K562 (cell line): ENCODE data around the gene EIF3M.

Source experiments
- ARID1B ChIP-seq: fragments of 450-650 bp; IDR thresholded peaks from 2 replicates; pipeline ENCODE4 v1.6.1; 2016; ENCODE audit warnings: antibody characterized with exemption, mild to moderate bottlenecking, inconsistent platforms
- CC2D1A ChIP-seq: fragments of 450-650 bp; IDR thresholded peaks from 2 replicates; pipeline ENCODE4 v1.6.1; 2017; ENCODE audit warnings: mild to moderate bottlenecking
- CTCF ChIP-seq, 3 experiments: IDR thresholded peaks in 2 of 3; conservative IDR thresholded peaks in 1 of 3; 2 replicates each; pipeline ENCODE4 v1.5.1; 2011 to 2012; ENCODE audit warnings: low read length in 3 of 3, mild to moderate bottlenecking in 3 of 3, control low read depth in 2 of 3, improper control_type of control experiment in 1 of 3, inconsistent platforms in 1 of 3, low read depth in 1 of 3, mixed read lengths in 1 of 3, moderate library complexity in 1 of 3; ENCODE audit not compliant: insufficient read depth in 2 of 3
- FOS ChIP-seq: IDR thresholded peaks from 3 replicates; pipeline ENCODE4 v1.6.1; 2011; ENCODE audit not compliant: insufficient read length; ENCODE audit errors: extremely low read depth
- FOXA1 ChIP-seq: fragments of 450-650 bp; IDR thresholded peaks from 2 replicates; pipeline ENCODE4 v1.6.1; 2016; ENCODE audit warnings: mild to moderate bottlenecking, borderline replicate concordance
- FOXJ2 ChIP-seq: fragments of 200-800 bp; sonication (Bioruptor generic); IDR thresholded peaks from 2 replicates; pipeline ENCODE4 v1.6.1; 2016; ENCODE audit warnings: missing genetic modification characterization, missing compliant biosample characterization
- GMEB1 ChIP-seq: fragments of 250-450 bp; sonication (Bioruptor Pico); IDR thresholded peaks from 2 replicates; pipeline ENCODE4 v1.4.0; 2020; ENCODE audit warnings: mild to moderate bottlenecking
- HOXB6 ChIP-seq: fragments of 250-450 bp; sonication (Bioruptor Pico); IDR thresholded peaks from 2 replicates; pipeline ENCODE4 v1.5.1; 2022; ENCODE audit warnings: mild to moderate bottlenecking, borderline replicate concordance
- MAX ChIP-seq: sonication (generic); formaldehyde crosslinking; IDR thresholded peaks from 2 replicates; pipeline ENCODE4 v1.9.0; 2022; ENCODE audit warnings: mild to moderate bottlenecking, missing genetic modification reagents
- NFATC3 ChIP-seq: fragments of 450-650 bp; IDR thresholded peaks from 2 replicates; pipeline ENCODE4 v1.6.1; 2017; ENCODE audit warnings: mild to moderate bottlenecking
- RAD21 ChIP-seq, 2 experiments: fragments of 250-450 bp in 1 of 2; fragments of 450-650 bp in 1 of 2; sonication (Bioruptor Pico) in 1 of 2; formaldehyde crosslinking in 1 of 2; IDR thresholded peaks in 1 of 2; conservative IDR thresholded peaks in 1 of 2; 2 replicates each; pipeline versions ENCODE4 v1.4.0 to v1.8.0; 2020 to 2022; ENCODE audit warnings: mild to moderate bottlenecking in 2 of 2, moderate library complexity in 1 of 2
- ZBTB1 ChIP-seq: sonication (generic); formaldehyde crosslinking; IDR thresholded peaks from 2 replicates; pipeline ENCODE4 v1.8.1; 2023; ENCODE audit warnings: missing genetic modification reagents, low read depth, mild to moderate bottlenecking, borderline replicate concordance
- TF ChIP-seq, protein P1 (sequence below): fragments of 250-450 bp; sonication (Bioruptor Pico); IDR thresholded peaks from 2 replicates; pipeline ENCODE4 v1.4.0; 2020; ENCODE audit warnings: mild to moderate bottlenecking, moderate library complexity

DNA sequence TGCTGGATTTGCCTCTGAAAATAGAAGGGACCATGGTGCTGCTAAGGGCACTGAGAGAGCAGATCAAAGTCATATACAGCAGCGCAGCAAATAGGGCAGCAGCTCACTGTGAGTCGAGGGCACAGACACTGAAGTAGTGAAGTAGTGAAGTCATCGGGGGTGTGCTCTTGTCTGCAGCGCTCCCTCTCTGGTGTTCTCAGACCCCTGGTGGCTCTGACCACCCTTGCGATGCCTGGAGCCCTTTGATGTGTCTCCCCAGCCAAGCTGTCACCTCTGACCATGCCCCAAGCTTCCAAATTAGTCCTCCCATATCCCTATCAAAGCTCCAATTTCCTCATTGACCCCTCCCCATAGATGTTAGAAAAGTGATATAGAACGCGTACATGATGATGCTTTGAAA is 27.7 kb upstream of the EIF3M start:
- no peak for TF ChIP-seq NFATC3
- TF ChIP-seq ARID1B = no peak
- no peak for TF ChIP-seq CTCF (IDR thresholded peaks at IDR 0.05 in 2 of 3, conservative IDR thresholded peaks at IDR 0.05 in 1 of 3; ENCODE audit: insufficient read depth in 2 of 3, low read depth in 1 of 3, low read length in 3 of 3)
- no peak for TF ChIP-seq ZBTB1 (CRISPR knock-in tag)
- no peak for TF ChIP-seq FOXJ2 (tag)
- no peak for TF ChIP-seq GMEB1
- no peak for TF ChIP-seq RAD21 (CRISPR knock-in tag; conservative IDR thresholded peaks at IDR 0.05 in 1 of 2, IDR thresholded peaks at IDR 0.05 in 1 of 2)
- no peak for TF ChIP-seq FOS
- TF ChIP-seq HOXB6 (CRISPR knock-in tag) = no peak
- TF ChIP-seq FOXA1 = no peak
- no peak for TF ChIP-seq MAX (CRISPR knock-in tag)
- TF ChIP-seq CC2D1A = no peak
- TF ChIP-seq, protein P1, sequence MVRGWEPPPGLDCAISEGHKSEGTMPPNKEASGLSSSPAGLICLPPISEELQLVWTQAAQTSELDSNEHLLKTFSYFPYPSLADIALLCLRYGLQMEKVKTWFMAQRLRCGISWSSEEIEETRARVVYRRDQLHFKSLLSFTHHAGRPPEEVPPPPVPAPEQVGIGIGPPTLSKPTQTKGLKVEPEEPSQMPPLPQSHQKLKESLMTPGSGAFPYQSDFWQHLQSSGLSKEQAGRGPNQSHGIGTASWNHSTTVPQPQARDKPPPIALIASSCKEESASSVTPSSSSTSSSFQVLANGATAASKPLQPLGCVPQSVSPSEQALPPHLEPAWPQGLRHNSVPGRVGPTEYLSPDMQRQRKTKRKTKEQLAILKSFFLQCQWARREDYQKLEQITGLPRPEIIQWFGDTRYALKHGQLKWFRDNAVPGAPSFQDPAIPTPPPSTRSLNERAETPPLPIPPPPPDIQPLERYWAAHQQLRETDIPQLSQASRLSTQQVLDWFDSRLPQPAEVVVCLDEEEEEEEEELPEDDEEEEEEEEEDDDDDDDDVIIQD (CRISPR knock-in tag) = no peak
